Effector CD4-positive, alpha-beta T cell (primary cell): ENCODE data around the gene SYS1.

ENCODE experiments used
- DNase-seq: peaks from one replicate; pipeline ENCODE4 v3.0.0-alpha.2; 2020
- total RNA-seq: gene quantifications from one replicate; lab custom pipeline; 2026; lab: John Stamatoyannopoulos, UW

The SYS1 gene
- 104 reads per million, percentile 83 among the genes with 10 or more reads in this experiment for total RNA-seq

- DNase-seq = peak; percentile 98
These were observed at the start of gene SYS1 for GRCh38 chr20:45362804-45363610. Gene SYS1, plus strand, starts transcription at chr20:45363156. Its CDS starts 376 bp downstream, at chr20:45363532.

- DNase-seq = no peak
These were observed 49.0 kb upstream of the SYS1 start for GRCh38 chr20:45313943-45314342.

- DNase-seq = no peak
These were observed 47.3 kb upstream of the SYS1 start for GRCh38 chr20:45315672-45316071.

GRCh38 chr20:45316150-45317080 is 46.5 kb upstream of the SYS1 start:
- DNase-seq = no peak

GRCh38 chr20:45317826-45318225 is 45.1 kb upstream of the SYS1 start:
- DNase-seq = no peak

- no peak for DNase-seq
These were observed 44.5 kb upstream of the SYS1 start for GRCh38 chr20:45318386-45318939.

GRCh38 chr20:45318948-45319347 is 44.0 kb upstream of the SYS1 start:
- no peak for DNase-seq

GRCh38 chr20:45320948-45321595 is 41.9 kb upstream of the SYS1 start:
- DNase-seq = no peak

GRCh38 chr20:45322952-45323383 is 40.0 kb upstream of the SYS1 start:
- DNase-seq = no peak

- DNase-seq = no peak
These were observed 39.2 kb upstream of the SYS1 start for GRCh38 chr20:45323731-45324130.

- DNase-seq = no peak
These were observed 37.6 kb upstream of the SYS1 start for GRCh38 chr20:45325371-45325770.

- no peak for DNase-seq
These were observed 34.5 kb upstream of the SYS1 start for GRCh38 chr20:45328451-45328850.

- no peak for DNase-seq
These were observed 33.2 kb upstream of the SYS1 start for GRCh38 chr20:45329497-45330319.

GRCh38 chr20:45330476-45330875 is 32.5 kb upstream of the SYS1 start:
- no peak for DNase-seq

- DNase-seq = no peak
These were observed 26.2 kb upstream of the SYS1 start for GRCh38 chr20:45336530-45337366.

GRCh38 chr20:45337367-45338120 is 25.4 kb upstream of the SYS1 start:
- DNase-seq = no peak

- DNase-seq = no peak
These were observed 24.6 kb upstream of the SYS1 start for GRCh38 chr20:45338121-45339030.

GRCh38 chr20:45339084-45339483 is 23.9 kb upstream of the SYS1 start:
- no peak for DNase-seq

- no peak for DNase-seq
These were observed 23.2 kb upstream of the SYS1 start for GRCh38 chr20:45339799-45340198.
